SK-N-SH (cell line): ENCODE data around the gene GSC. TPM values are rescaled to one million over a fixed set of nuclear protein-coding genes. Genes with fewer than 3 reads are reported as not detected.
"Not testable (repeated sequence)": the region's sequence is repeated elsewhere in the genome, so short reads cannot be mapped to it uniquely, and the experiment has no call there.

ENCODE experiments used
- CTCF ChIA-PET: fragments of 300-600, 350-600 bp; formaldehyde crosslinking; extraction: SDS; loops from one replicate; lab custom pipeline; 2021; lab: Yijun Ruan, JAX
- POLR2A ChIA-PET: fragments of 350-600 bp; sonication (Branson Sonifier 250); formaldehyde crosslinking; extraction: SDS; loops from one replicate; lab custom pipeline; 2020; ENCODE audit warnings: antibody characterized with exemption, inconsistent platforms; lab: Yijun Ruan, JAX
- DNase-seq: peaks from one replicate; pipeline ENCODE4 v3.0.0; 2012
- H2AFZ ChIP-seq: fragments of 200-600 bp; sonication (generic); 2 replicates; pipeline ENCODE4 v1.8.1; 2016; ENCODE audit warnings: antibody characterized with exemption, mild to moderate bottlenecking, low read depth
- H3F3A ChIP-seq: fragments of 200-600 bp; sonication (generic); replicated peaks from 2 replicates; pipeline ENCODE3; 2016; ENCODE audit warnings: antibody characterized with exemption, mild to moderate bottlenecking; ENCODE audit not compliant: insufficient read depth
- H3K27ac ChIP-seq, 2 experiments: fragments of 200-500 bp in 1 of 2; fragments of 200-600 bp in 1 of 2; sonication (Bioruptor generic) in 1 of 2; sonication (generic), shearing (Covaris generic) in 1 of 2; 2 replicates each; pipeline versions ENCODE4 v1.5.1 to v1.6.1; 2014 to 2016; ENCODE audit warnings: low read depth in 2 of 2, inconsistent platforms in 1 of 2, low read length in 1 of 2, mild to moderate bottlenecking in 1 of 2, mixed read lengths in 1 of 2
- H3K27me3 ChIP-seq: fragments of 200-600 bp; sonication (generic), shearing (Covaris generic); 2 replicates; pipeline ENCODE4 v1.6.1; 2016; ENCODE audit warnings: mixed run types; ENCODE audit not compliant: insufficient read depth
- H3K36me3 ChIP-seq, 2 experiments: fragments of 200-500 bp in 1 of 2; fragments of 200-600 bp in 1 of 2; sonication (Bioruptor generic) in 1 of 2; sonication (generic) in 1 of 2; replicated peaks in 1 of 2; 2 replicates each; pipeline versions ENCODE3 to v1.5.1; 2014 to 2016; ENCODE audit warnings: low read length in 1 of 2, mild to moderate bottlenecking in 1 of 2; ENCODE audit not compliant: insufficient read depth in 2 of 2, control insufficient read depth in 1 of 2
- H3K4me1 ChIP-seq, 2 experiments: fragments of 200-500 bp in 1 of 2; fragments of 200-600 bp in 1 of 2; sonication (Bioruptor generic) in 1 of 2; sonication (generic), shearing (Covaris generic) in 1 of 2; 2 replicates each; pipeline versions ENCODE4 v1.5.1 to v1.6.1; 2014 to 2016; ENCODE audit warnings: low read depth in 1 of 2, low read length in 1 of 2, mixed run types in 1 of 2; ENCODE audit not compliant: insufficient read depth in 2 of 2, control insufficient read depth in 1 of 2
- H3K4me2 ChIP-seq: fragments of 200-600 bp; sonication (generic), shearing (Covaris generic); 2 replicates; pipeline ENCODE4 v1.6.1; 2017; ENCODE audit warnings: mixed run types
- H3K4me3 ChIP-seq, 2 experiments: fragments of 200-500 bp in 1 of 2; fragments of 200-600 bp in 1 of 2; sonication (Bioruptor generic) in 1 of 2; sonication (generic), shearing (Covaris generic) in 1 of 2; 2 replicates each; pipeline versions ENCODE4 v1.5.1 to v1.8.1; 2014 to 2016; ENCODE audit warnings: low read depth in 2 of 2, inconsistent platforms in 1 of 2, low read length in 1 of 2, mild to moderate bottlenecking in 1 of 2, mixed read lengths in 1 of 2, moderate library complexity in 1 of 2
- H3K79me2 ChIP-seq: fragments of 200-600 bp; sonication (generic); 2 replicates; pipeline ENCODE4 v1.8.1; 2017; ENCODE audit warnings: mild to moderate bottlenecking; ENCODE audit not compliant: insufficient read depth
- H3K9ac ChIP-seq: fragments of 200-600 bp; sonication (generic); 2 replicates; pipeline ENCODE4 v1.6.1; 2017; ENCODE audit warnings: mixed run types
- H3K9me2 ChIP-seq: fragments of 200-600 bp; sonication (generic); 2 replicates; pipeline ENCODE4 v1.6.1; 2017; ENCODE audit warnings: mixed run types
- H3K9me3 ChIP-seq: fragments of 200-600 bp; sonication (generic); 2 replicates; pipeline ENCODE4 v1.6.1; 2017; ENCODE audit warnings: mixed run types, mild to moderate bottlenecking, moderate library complexity
- H4K20me1 ChIP-seq: fragments of 200-600 bp; sonication (generic); 2 replicates; pipeline ENCODE4 v1.6.1; 2017; ENCODE audit warnings: mild to moderate bottlenecking, mixed run types; ENCODE audit not compliant: insufficient read depth
- CHD2 ChIP-seq: fragments of 150-350 bp; IDR thresholded peaks from 2 replicates; pipeline ENCODE4 v1.6.1; 2018; ENCODE audit warnings: low read length; ENCODE audit not compliant: partially characterized antibody
- ELF1 ChIP-seq: IDR thresholded peaks from 2 replicates; pipeline ENCODE4 v1.4.0; 2012
- EZH2phosphoT487 ChIP-seq: fragments of 200-600 bp; sonication (generic); IDR thresholded peaks from 2 replicates; pipeline ENCODE4 v1.6.1; 2017; ENCODE audit warnings: low read depth, mixed run types, mild to moderate bottlenecking, antibody characterized with exemption, moderate library complexity, borderline replicate concordance
- FOXM1 ChIP-seq: IDR thresholded peaks from 2 replicates; pipeline ENCODE4 v1.4.0; 2012; ENCODE audit warnings: low read depth, mild to moderate bottlenecking
- NFIC ChIP-seq: IDR thresholded peaks from 2 replicates; pipeline ENCODE4 v1.4.0; 2012; ENCODE audit warnings: borderline replicate concordance
- POLR2AphosphoS5 ChIP-seq: IDR thresholded peaks from 2 replicates; pipeline ENCODE4 v1.6.1; 2012; ENCODE audit warnings: low read depth, low read length
- RAD21 ChIP-seq: IDR thresholded peaks from 2 replicates; pipeline ENCODE4 v1.6.1; 2012; ENCODE audit warnings: mild to moderate bottlenecking, low read length
- RCOR1 ChIP-seq: fragments of 150-350 bp; IDR thresholded peaks from 2 replicates; pipeline ENCODE4 v1.6.1; 2017; ENCODE audit warnings: antibody characterized with exemption, low read length
- RFX5 ChIP-seq: IDR thresholded peaks from 2 replicates; pipeline ENCODE4 v1.6.1; 2012; ENCODE audit warnings: mild to moderate bottlenecking, improper control_type of control experiment, low read length
- USF2 ChIP-seq: fragments of 150-350 bp; IDR thresholded peaks from 2 replicates; pipeline ENCODE4 v1.6.1; 2017; ENCODE audit warnings: antibody characterized with exemption, low read length, low read depth, borderline replicate concordance
- WGBS: methylation state at CpG from one replicate; pipeline ENCODE4 v1.1.6; 2017; ENCODE audit warnings: low lambda C conversion rate; 5-methylcytosine and 5-hydroxymethylcytosine counted together
- polyA plus RNA-seq, 3 experiments: library from polyadenylated mRNA; depleted of rRNA; stranded (reverse); fragments of >200 nt; gene quantifications; 2 replicates each; pipeline ENCODE4 v1.2.3, GENCODE V29; 2012
- TF ChIP-seq, protein P1 (sequence below): IDR thresholded peaks from 2 replicates; pipeline ENCODE4 v1.4.0; 2012; ENCODE audit warnings: low read depth
- TF ChIP-seq, protein P2 (sequence below): IDR thresholded peaks from 2 replicates; pipeline ENCODE4 v1.6.1; 2012; ENCODE audit warnings: mild to moderate bottlenecking, low read depth, low read length, moderate library complexity
- TF ChIP-seq, protein P3 (sequence below): IDR thresholded peaks from 2 replicates; pipeline ENCODE4; 2012
- TF ChIP-seq, protein P4 (sequence below): IDR thresholded peaks from 2 replicates; pipeline ENCODE4 v1.4.0; 2012; ENCODE audit warnings: low read depth, borderline replicate concordance

Gene GSC
- polyA plus RNA-seq, 1 of the 3 experiments (the other 2 are of a cell fraction), result 1.3 TPM

GRCh38 chr14:94728440-94728839 is 41.5 kb downstream of the GSC start:
- H3K36me3 ChIP-seq, H3K27me3 ChIP-seq, H3K4me3 ChIP-seq, H3F3A ChIP-seq, H4K20me1 ChIP-seq, H3K9me3 ChIP-seq, H3K9ac ChIP-seq, H3K9me2 ChIP-seq, H2AFZ ChIP-seq, H3K4me1 ChIP-seq, H3K79me2 ChIP-seq, H3K4me2 ChIP-seq, H3K27ac ChIP-seq, DNase-seq, POLR2A ChIA-PET: not testable (repeated sequence)
- 81% methylated on average over 5 of the region's 5 CpGs for WGBS
- CTCF ChIA-PET, result interaction anchor here (1.6 to 2.1 kb wide), 2 partner anchors 20 to 37 kb away, joined by 5 read pairs; no protein-coding TSS in a partner anchor

DNA sequence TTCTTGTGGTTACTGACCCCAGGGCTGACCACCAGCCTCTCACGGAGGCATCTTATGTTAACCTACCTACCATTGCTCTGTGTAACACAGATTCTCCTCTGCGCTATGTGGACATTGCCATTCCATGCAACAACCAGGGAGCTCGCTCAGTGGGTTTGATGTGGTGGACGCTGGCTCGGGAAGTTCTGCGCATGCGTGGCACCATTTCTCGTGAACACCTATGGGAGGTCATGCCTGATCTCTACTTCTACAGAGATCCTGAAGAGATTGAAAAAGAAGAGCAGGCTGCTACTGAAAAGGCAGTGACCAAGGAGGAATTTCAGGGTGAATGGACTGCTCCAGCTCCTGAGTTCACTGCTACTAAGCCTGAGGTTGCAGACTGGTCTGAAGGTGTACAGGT is 43.3 kb downstream of the GSC start:
- 77% methylated on average over 8 of the region's 8 CpGs for WGBS
- H3K9me2 ChIP-seq, H3K4me2 ChIP-seq, CTCF ChIA-PET, H3F3A ChIP-seq, POLR2A ChIA-PET, H3K9ac ChIP-seq, H3K4me3 ChIP-seq, H4K20me1 ChIP-seq, H3K36me3 ChIP-seq, H3K27me3 ChIP-seq, H3K27ac ChIP-seq, H2AFZ ChIP-seq, DNase-seq, H3K9me3 ChIP-seq, H3K4me1 ChIP-seq, H3K79me2 ChIP-seq: not testable (repeated sequence)

GRCh38 chr14:94724993-94725392 is 44.9 kb downstream of the GSC start:
- WGBS, result 27% methylated on average over 2 of the region's 2 CpGs
- Histone ChIP-seq H3K36me3 (no peaks in the 10 kb centered on the region), H3K4me2 (no peak overlapping the region), H2AFZ (no peak overlapping the region), H3K4me1 (no peaks in the 10 kb centered on the region), H3K9ac (no peak overlapping the region), H3K9me3 (no peaks in the 10 kb centered on the region), H3K27ac (no peak overlapping the region), H3F3A (no peaks in the 10 kb centered on the region), H4K20me1 (no peaks in the 10 kb centered on the region), H3K27me3 (no peaks in the 10 kb centered on the region; the same call in 1 of the 2 replicates), H3K79me2 (no peaks in the 10 kb centered on the region), H3K4me3 (no peak overlapping the region), H3K9me2 (no peaks in the 10 kb centered on the region)
- ChIA-PET CTCF (interaction anchor here (0.6 kb wide), 1 partner anchor 50 kb away, joined by 3 read pairs; no protein-coding TSS in a partner anchor), POLR2A (no interaction called here)
- no peak for DNase-seq
- TF ChIP-seq CHD2, result no peak
- TF ChIP-seq, protein P1, sequence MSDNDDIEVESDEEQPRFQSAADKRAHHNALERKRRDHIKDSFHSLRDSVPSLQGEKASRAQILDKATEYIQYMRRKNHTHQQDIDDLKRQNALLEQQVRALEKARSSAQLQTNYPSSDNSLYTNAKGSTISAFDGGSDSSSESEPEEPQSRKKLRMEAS, result no peak
- no peak for TF ChIP-seq USF2
- no peak for TF ChIP-seq RFX5
- TF ChIP-seq, protein P2, sequence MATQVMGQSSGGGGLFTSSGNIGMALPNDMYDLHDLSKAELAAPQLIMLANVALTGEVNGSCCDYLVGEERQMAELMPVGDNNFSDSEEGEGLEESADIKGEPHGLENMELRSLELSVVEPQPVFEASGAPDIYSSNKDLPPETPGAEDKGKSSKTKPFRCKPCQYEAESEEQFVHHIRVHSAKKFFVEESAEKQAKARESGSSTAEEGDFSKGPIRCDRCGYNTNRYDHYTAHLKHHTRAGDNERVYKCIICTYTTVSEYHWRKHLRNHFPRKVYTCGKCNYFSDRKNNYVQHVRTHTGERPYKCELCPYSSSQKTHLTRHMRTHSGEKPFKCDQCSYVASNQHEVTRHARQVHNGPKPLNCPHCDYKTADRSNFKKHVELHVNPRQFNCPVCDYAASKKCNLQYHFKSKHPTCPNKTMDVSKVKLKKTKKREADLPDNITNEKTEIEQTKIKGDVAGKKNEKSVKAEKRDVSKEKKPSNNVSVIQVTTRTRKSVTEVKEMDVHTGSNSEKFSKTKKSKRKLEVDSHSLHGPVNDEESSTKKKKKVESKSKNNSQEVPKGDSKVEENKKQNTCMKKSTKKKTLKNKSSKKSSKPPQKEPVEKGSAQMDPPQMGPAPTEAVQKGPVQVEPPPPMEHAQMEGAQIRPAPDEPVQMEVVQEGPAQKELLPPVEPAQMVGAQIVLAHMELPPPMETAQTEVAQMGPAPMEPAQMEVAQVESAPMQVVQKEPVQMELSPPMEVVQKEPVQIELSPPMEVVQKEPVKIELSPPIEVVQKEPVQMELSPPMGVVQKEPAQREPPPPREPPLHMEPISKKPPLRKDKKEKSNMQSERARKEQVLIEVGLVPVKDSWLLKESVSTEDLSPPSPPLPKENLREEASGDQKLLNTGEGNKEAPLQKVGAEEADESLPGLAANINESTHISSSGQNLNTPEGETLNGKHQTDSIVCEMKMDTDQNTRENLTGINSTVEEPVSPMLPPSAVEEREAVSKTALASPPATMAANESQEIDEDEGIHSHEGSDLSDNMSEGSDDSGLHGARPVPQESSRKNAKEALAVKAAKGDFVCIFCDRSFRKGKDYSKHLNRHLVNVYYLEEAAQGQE, result no peak
- no peak for TF ChIP-seq EZH2phosphoT487
- TF ChIP-seq, protein P3, sequence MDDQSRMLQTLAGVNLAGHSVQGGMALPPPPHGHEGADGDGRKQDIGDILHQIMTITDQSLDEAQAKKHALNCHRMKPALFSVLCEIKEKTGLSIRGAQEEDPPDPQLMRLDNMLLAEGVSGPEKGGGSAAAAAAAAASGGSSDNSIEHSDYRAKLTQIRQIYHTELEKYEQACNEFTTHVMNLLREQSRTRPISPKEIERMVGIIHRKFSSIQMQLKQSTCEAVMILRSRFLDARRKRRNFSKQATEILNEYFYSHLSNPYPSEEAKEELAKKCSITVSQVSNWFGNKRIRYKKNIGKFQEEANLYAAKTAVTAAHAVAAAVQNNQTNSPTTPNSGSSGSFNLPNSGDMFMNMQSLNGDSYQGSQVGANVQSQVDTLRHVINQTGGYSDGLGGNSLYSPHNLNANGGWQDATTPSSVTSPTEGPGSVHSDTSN, result no peak
- no peak for TF ChIP-seq RAD21
- no peak for TF ChIP-seq ELF1
- no peak for TF ChIP-seq RCOR1
- no peak for TF ChIP-seq NFIC
- TF ChIP-seq POLR2AphosphoS5, result no peak
- no peak for TF ChIP-seq FOXM1
- TF ChIP-seq, protein P4, sequence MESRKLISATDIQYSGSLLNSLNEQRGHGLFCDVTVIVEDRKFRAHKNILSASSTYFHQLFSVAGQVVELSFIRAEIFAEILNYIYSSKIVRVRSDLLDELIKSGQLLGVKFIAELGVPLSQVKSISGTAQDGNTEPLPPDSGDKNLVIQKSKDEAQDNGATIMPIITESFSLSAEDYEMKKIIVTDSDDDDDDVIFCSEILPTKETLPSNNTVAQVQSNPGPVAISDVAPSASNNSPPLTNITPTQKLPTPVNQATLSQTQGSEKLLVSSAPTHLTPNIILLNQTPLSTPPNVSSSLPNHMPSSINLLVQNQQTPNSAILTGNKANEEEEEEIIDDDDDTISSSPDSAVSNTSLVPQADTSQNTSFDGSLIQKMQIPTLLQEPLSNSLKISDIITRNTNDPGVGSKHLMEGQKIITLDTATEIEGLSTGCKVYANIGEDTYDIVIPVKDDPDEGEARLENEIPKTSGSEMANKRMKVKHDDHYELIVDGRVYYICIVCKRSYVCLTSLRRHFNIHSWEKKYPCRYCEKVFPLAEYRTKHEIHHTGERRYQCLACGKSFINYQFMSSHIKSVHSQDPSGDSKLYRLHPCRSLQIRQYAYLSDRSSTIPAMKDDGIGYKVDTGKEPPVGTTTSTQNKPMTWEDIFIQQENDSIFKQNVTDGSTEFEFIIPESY, result no peak
